Activated CD4-positive, alpha-beta T cell treated with anti-CD3 and anti-CD28 coated beads for 24 hours (primary cell): Measurements from ENCODE around the gene STAT3.
"Not testable (repeated sequence)": the region's sequence is repeated elsewhere in the genome, so short reads cannot be mapped to it uniquely, and the experiment has no call there.

Experiments used
- DNase-seq, 2 donors: peaks; one replicate each; pipeline ENCODE4 v3.0.0-alpha.2; 2020; ENCODE audit warnings: low read depth in 2 of 2

Gene STAT3

DNA sequence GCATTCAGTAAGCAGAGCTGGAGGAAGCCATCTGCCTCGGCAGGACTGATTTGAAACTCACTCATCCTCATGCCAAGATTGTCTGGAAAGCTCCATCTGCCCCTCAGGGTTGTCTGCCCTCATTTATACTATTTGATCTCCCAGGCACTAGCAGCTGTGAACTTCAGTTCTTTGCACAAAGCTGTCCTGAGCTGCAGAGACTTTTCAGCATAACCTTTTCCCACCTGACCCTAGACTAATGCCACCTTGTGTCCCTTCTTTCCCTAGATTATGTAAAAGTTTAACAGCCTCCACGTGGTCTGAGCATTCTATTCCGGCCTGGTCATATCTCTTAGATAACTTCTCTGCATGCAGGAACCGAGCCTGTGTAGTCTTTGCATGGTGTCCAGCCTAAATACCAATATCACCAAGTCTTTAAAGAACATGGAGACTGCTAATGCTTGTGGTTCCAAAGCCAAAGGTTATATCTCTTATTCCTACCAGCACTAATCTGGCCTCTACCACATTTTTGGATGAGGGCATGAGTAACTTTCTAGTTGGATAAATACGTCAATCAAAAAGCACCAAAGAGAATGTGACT is 70.9 kb downstream of the STAT3 start:
- no peak for DNase-seq

DNA sequence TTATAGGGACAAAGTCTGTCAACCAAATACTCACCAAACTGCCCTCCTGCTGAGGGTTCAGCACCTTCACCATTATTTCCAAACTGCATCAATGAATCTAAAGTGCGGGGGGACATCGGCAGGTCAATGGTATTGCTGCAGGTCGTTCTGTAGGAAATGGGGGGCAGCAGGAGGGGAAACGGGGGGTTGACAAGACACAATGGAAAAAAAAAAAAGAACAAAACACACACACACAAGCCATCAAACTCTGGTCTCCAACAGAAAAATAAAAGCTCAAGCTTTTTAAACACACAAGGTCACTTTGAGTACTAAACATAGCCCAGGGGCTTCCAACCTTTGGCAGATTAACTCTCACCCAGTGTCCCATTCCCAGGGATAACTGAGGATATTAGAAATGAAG is 71.5 kb downstream of the STAT3 start:
- DNase-seq = no peak

DNA sequence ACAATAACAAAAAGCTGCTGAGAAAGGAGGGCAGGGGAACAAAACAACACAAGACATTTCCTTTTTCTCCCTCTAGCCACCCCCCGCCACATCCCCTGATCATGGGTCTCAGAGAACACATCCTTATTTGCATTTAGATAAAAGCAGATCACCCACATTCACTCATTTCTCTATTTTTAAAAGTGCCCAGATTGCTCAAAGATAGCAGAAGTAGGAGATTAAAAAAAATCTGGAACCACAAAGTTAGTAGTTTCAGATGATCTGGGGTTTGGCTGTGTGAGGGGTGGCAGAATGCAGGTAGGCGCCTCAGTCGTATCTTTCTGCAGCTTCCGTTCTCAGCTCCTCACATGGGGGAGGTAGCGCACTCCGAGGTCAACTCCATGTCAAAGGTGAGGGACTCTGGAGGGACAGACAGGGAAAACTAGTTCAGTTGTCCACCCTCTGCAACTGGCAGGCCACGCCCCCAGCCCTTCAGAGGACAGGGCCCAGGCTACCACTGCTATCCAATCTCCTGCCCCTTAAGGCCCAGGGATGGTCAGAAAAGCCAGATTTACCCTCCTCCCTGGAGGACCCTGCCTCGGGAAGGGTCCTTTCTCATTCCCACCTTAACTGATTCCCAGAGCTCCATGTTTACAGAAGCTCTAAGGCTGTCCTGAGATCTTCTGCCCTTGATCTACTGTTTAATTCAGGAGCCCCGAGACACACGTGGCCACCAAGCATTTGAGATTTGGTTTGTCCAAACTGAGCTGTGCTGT is 72.7 kb downstream of the STAT3 start:
- no peak for DNase-seq

DNA sequence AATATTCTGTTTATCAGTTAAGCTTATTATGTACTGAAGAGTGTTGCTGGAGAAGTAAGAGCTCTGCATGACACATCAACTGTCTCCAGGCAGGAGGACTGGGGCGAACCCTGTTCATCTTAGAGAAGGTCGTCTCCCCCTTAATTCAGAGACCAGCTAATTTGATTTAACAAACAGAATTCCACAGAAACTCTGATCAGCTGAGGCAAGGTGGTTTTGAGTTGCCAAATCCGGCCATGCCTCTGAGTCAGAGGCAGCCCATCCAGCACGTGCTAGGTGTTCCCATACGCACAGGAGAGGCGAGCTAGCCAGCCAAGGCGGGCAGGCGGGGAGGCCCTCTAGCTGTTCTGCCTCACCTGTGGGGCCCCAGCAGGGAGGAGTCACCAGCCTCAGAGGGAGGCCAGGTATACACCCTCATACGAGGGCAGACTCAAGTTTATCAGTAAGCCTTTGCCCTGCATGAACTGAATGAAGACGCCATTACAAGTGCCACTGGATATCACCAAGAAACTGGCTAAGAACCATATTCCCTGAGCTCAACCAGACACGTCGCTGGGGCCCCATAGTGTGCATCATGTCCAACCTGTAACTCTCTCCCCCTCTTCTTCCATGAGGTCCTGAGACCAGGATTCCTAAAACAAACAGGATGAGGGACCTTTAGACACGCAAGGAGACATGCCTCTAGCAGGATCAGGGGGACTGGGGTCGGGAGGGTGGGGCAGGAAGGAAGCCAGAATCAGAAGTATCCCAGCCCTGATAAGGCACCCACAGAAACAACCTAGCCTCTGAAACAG is 74.3 kb downstream of the STAT3 start:
- DNase-seq = no peak

DNA sequence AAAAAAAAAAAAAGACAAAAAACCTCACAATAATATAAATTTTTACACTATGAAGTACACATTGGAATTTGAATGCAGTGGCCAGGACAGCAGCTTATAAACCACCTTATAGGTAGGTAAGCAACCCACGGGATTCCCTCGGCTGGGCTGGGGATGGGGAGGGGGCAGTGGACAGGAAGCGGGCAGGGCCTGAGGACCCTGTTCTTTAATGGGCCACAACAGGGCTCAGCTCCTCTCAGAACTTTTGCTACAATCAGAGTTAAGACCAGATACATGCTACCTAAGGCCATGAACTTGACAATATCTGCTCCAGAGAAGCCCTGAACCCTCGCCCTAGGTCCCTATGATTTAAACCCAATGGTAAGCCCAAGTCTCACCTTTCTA is 74.9 kb downstream of the STAT3 start:
- no peak for DNase-seq

DNA sequence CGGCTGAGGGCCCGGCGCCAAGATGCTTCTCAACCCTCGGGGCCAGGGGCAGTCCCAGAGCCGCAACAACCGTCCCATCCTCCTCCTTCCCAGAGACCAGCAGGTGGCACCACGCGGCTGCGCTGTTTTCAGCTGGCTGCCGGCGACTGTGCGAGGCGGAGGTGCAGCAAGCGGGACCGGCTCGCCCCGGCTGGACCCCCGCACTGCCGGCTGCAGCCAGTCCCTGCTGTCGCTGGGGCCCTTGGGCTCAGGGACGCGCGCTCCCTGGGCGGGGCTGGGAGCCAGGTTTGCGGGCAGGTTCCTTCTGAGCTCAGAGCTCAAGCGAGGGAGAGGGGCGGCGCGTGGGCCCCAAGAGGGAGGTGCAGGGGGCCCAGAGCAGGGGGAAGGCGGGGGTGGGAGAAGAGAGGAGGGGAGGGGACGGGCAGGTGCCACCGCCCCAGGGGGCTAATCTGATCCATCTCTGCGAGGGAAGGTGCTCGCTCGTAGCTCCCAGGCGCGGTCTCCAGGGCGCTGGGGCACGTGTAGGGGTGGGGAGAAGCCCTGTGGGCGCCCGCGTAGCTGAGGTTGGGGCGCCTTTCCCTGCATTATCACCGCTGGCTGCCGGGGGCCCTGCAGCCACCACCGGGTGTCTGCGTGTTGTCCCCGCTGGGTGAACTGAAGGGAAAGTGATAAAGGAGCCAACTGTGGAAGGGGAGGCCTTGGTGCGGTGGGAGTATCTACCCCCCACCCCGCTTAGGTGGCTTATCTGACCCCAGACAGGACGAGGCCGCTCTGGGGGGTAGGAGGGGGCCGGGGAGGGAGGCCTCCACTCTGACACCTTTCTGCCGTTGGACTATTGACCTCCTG is 75.7 kb downstream of the STAT3 start:
- peak; percentile 63 to 64 for DNase-seq

DNA sequence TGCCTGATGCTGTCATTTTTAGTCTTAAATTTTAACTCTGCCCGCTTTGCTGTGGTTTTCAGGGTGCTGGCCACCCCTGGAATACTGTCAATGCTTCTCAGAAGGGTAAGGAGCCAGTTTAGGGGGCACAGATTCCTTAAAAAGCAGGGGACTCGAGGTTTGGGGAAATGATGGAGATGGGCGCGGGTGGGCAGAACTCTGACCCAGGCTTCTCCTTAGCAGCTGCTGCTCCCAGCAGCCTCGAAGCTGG is 76.3 kb downstream of the STAT3 start:
- DNase-seq = no peak

DNA sequence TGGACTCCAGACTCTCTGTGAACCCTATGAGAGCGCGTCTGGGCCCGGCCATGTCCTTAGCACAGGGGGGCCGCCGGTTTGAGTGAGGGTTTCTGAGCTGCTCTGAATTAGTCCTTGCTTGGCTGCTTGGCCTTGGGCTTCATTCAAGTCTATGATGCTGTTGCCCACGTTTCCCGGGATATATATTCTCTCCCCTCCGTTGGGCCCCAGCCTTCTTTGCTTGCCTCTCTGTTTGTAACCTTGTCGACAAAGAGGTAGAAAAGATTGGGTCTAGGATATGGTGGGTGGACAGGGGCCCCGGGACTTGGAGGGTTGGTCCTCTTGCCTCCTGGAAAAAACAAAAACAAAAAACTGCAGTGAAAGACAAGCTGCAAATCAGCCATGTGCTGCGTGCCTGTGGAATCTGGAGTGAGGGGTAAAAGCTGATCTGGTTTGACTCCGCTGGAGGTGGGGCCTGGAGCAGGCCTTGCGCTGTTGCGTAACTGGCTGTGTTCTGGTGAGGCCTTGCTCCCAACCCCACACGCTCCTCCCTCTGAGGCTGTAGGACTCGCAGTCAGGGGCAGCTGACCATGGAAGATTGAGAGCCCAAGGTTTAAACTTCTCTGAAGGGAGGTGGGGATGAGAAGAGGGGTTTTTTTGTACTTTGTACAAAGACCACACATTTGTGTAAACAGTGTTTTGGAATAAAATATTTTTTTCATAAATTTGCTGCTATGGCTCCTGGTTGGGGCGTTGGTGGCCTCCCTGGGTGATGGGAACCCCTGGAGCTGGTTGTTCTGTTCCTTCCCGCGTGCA is 76.8 kb downstream of the STAT3 start:
- no peak for DNase-seq

DNA sequence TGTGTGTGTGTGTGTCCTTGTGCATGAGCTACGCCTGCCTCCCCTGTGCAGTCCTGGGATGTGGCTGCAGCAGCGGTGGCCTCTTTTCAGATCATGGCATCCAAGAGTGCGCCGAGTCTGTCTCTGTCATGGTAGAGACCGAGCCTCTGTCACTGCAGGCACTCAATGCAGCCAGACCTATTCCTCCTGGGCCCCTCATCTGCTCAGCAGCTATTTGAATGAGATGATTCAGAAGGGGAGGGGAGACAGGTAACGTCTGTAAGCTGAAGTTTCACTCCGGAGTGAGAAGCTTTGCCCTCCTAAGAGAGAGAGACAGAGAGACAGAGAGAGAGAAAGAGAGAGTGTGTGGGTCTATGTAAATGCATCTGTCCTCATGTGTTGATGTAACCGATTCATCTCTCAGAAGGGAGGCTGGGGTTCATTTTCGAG is 77.4 kb downstream of the STAT3 start:
- peak in 1 of 2 donors; percentile 46 for DNase-seq

DNA sequence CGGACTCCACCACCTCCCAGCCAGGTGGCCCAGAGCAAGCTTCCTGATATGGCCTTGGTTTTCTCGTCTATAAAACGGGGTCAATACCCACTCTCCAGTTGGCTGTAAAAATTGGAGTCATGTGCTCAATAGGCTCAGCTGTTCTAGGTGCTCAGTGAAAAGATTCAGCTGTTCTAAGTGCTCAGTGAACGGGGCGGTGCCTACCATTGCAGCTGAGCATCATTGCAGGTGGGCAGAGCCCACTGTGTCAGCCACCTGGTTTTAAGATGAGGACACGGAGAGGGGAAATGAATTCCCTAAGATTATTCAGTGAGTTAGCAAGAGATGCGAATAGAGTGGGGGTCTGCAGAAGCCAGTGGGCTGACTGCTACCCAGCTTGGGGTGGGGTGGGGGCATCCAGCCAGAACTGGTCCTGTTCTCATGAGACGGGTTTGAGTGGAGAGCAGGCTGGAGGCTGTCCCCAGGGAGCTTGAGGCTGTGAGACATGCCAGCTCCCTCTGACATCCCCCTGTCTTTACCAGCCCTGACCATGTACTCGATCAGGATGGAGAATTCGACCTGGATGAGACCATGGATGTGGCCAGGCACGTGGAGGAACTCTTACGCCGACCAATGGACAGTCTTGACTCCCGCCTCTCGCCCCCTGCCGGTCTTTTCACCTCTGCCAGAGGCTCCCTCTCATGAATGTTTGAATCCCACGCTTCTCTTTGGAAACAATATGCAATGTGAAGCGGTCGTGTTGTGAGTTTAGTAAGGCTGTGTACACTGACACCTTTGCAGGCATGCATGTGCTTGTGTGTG is 78.1 kb downstream of the STAT3 start:
- no peak for DNase-seq

DNA sequence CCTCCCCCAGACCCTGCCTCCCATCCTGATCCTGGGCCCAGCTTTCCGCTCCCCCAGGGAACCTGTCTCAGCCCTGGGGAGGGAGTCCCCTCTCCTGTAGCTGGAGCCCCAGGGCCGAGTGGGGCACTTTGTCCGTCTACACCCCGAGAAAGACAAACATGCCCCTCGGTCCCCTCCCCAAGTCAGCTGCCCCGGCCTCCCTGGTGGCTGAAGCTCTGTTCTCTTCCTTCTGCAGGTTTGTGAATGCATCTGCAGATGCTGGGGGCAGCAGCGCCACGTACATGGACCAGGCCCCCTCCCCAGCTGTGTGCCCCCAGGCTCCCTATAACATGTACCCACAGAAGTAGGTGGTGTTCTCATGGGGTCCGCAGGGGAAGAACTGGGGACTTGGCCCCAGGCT is 79.1 kb downstream of the STAT3 start:
- no peak for DNase-seq

DNA sequence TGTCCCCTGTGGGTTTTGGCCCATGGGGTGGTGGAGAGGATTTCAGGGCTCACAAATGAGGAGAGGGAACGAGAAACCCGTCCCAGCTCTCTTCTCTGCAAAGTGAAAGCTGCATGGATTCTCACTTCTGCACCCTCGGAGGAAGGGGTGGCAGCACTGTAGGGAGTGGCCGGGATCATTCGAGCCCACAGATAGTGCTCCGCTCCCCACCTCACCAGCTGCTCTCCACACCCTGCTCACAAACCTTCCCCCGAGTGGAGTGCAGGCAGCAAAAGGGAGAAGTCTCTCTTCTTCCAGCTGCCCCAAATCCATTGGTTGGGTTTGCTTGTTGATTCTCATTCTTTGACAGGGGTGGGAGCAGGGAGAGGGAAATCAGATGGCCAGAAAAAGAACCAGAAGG is 79.8 kb downstream of the STAT3 start:
- no peak for DNase-seq

DNA sequence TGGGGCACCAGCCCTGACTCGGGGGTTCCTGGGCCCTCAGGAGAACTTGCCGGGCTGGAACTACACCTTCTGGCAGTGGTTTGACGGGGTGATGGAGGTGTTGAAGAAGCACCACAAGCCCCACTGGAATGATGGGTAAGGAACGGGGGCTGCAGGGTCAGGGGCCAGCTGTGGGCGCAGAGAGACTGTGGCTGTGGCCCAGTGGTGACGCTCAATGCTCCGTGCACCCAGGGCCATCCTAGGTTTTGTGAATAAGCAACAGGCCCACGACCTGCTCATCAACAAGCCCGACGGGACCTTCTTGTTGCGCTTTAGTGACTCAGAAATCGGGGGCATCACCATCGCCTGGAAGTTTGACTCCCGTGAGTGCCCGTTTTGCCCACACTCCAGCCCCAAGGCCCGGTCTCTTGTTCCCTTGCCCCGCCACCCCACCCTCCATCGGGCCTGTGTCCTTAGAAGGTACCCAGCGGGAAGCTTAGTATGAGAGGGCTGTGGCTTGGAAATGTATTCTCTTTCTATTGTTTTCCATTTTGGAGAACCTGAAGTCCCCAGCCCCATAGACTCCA is 80.8 kb downstream of the STAT3 start:
- DNase-seq = no peak

DNA sequence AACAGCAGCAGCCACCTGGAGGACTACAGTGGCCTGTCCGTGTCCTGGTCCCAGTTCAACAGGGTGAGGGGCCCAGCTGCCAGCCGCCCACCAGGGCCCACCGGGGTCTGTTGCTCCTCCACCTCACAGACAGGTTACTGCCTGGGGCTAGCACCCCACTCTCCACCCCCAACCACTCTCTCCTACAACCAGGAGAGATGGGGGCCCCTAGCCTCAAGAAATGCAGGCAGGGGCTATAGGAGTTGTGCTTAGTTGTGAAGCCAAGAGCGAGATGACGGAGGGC is 81.9 kb downstream of the STAT3 start:
- no peak for DNase-seq

DNA sequence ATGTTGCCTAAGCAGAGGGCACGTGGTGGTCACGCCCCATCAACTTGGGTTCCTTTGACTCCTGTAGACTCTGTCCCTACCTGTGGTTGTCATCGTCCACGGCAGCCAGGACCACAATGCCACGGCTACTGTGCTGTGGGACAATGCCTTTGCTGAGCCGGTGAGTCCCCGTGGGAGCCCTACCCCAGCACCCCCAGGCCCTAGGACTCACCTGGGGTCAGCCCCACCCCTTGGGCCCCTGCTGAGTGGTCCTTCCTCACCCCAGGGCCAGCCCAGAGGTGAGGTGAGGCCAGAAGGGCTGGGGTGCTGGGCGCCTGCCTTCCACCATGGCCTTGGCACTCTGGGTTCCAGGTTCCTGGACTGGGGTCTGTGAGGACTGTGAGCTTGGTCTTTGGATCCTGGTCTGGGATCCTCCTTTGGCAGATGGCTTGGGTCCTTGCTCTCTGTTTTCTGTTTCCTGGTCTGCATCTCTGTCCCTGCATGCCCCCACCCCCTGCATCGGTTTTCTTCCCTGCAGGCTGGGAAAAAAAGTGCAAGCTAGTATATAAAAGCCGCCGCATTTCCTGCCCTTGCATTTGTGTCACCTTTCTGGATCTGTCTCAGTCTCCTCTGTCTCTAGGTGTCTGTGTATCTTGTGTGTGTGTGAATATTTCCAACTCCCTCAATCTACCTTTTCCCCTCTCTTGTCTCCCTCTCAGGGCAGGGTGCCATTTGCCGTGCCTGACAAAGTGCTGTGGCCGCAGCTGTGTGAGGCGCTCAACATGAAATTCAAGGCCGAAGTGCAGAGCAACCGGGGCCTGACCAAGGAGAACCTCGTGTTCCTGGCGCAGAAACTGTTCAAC is 82.5 kb downstream of the STAT3 start:
- DNase-seq = no peak

DNA sequence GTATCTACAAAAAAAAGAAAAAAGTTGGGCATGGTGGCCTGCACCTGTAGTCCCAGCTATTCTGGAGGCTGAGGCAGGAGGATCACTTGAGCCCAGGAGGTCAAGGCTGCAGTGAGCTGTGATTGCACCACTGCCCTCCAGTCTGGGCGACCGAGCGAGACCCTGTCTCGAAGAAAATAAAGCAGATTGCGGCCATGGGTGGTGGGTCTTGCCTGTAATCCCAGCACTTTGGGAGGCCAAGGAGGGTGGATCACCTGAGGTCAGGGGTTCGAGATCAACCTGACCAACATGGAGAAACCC is 83.3 kb downstream of the STAT3 start:
- not testable (repeated sequence) for DNase-seq

DNA sequence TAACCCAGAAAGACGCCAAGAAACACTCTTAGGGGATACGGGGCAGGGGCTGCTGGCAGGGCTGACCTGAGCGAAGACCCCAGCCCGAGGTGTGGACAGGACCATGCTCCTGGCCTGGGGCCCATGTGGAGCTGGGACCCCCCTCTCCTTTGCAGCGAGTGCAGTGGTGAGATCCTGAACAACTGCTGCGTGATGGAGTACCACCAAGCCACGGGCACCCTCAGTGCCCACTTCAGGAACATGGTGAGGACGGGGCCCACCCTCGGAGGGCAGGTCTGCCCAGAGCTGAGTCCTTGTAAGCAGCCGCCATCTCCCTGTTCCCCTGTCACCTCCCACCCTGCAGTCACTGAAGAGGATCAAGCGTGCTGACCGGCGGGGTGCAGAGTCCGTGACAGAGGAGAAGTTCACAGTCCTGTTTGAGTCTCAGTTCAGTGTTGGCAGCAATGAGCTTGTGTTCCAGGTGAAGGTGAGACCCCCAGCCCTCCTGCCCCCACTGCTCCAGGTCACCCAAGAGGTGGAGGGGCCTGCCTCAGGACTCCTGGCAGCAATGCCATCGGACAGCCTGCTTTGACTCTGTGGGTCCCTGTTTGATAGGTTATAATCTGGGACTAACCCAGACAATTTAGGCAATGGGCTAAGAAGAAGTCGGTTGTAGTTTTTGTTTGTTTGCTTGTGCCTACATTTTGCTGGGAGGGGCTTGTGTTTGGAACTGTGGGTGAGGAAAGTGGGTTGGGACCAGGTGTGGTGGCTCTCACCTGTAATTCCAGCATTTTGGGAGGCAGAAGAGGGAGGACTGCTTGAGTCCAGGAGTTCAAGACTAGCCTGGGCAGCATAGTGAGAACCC is 83.8 kb downstream of the STAT3 start:
- no peak for DNase-seq

DNA sequence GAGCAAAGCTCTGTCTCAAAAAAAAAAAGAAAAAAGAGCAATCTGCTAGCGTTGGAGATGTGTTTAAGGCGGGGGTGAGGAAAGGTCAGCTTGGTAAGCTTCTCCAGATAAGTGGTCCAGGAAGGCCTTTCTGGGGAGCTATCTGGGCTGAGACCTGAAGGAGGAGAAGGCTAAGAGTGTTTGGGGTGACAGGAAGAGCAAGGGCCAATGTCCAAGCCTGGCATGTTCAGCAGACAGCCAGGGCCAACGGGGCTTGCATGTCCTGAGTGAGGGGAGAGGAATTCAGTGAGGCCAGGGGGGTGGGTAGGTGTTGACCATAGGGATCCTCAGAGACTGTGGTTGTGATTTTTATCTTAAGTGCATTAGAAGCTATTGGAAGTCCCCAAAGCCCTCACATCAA is 84.5 kb downstream of the STAT3 start:
- DNase-seq = no peak

DNA sequence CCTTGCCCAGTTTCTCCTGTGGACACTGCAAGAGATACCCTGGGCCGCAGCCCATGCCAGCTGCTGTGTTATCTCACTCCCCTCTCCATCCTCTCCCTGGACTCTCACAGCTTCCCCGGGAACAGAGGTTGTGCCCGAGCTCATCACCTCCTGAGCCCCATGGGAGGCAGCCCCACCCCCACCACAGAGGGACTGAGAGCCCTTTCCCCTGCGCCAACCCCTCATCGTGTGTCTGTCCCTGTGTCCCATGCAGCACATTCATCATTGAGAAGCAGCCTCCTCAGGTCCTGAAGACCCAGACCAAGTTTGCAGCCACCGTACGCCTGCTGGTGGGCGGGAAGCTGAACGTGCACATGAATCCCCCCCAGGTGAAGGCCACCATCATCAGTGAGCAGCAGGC is 87.2 kb downstream of the STAT3 start:
- DNase-seq = no peak
